Esophagus muscularis mucosa (tissue), 4 donors: ENCODE results near the gene PBX4.

Experiments used
- CTCF ChIP-seq, 3 experiments: fragments of 200-600 bp in 2 of 3; fragments of 450-650 bp in 1 of 3; sonication (generic) in 2 of 3; IDR thresholded peaks; one replicate each; pipeline ENCODE4 v1.5.1; 2017 to 2019; ENCODE audit warnings: antibody characterized with exemption in 3 of 3, mild to moderate bottlenecking in 2 of 3, moderate library complexity in 1 of 3
- EP300 ChIP-seq: sonication (generic); formaldehyde crosslinking; IDR thresholded peaks from one replicate; pipeline ENCODE4 v1.6.1; 2017; ENCODE audit warnings: antibody characterized with exemption
- POLR2AphosphoS5 ChIP-seq, 2 donors: sonication (generic); formaldehyde crosslinking; IDR thresholded peaks; one replicate each; pipeline ENCODE4 v1.6.1; 2017; ENCODE audit warnings: antibody characterized with exemption in 2 of 2

- TF ChIP-seq CTCF (IDR thresholded peaks at IDR 0.05) (no peak), EP300 (no peak), POLR2AphosphoS5 (IDR thresholded peaks at IDR 0.05) (no peak)
These were observed 27.2 kb downstream of the PBX4 start for GRCh38 chr19:19591133-19591825.
